HG03066 (cell line): ENCODE data around the gene KBTBD12.

Experiments
- ATAC-seq: cut with Tn5 transposase; IDR thresholded peaks from one replicate; pipeline ENCODE4 v1.9.1; 2021; ENCODE audit warnings: low read depth; ENCODE audit not compliant: unreplicated experiment

Gene KBTBD12

GRCh38 chr3:127984241-127984975 lies 69.4 kb downstream of the KBTBD12 start:
- ATAC-seq: no peak

GRCh38 chr3:127985216-127985615 lies 70.2 kb downstream of the KBTBD12 start:
- no peak for ATAC-seq

DNA sequence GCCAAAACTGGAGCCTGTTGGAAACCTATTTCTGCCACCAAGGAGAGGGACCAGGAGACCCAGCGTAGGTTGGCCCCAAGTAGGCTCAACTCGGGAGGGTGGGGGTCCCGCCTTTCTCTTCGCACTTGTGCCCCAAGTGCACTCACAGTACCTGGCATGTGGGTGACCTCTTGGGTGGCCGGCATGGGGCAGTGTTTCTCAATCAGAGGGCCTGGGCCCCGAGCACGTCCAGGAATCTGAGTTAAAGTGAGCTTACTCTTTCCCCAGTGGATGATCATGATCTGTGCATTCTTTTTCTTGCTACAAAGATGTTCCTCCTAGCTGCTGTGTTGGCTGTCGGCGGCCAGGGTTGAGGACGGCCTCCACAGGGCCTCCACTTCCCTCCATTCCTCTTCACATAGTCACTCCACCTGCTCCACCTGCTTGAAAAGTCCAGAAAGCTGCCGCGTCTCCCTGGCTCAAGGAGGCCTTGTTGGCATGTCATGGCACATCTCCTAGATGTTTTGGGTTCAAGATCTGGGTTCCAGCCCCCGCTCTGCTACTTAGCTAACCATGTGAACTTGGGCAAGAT lies 70.7 kb downstream of the KBTBD12 start:
- ATAC-seq: no peak

DNA sequence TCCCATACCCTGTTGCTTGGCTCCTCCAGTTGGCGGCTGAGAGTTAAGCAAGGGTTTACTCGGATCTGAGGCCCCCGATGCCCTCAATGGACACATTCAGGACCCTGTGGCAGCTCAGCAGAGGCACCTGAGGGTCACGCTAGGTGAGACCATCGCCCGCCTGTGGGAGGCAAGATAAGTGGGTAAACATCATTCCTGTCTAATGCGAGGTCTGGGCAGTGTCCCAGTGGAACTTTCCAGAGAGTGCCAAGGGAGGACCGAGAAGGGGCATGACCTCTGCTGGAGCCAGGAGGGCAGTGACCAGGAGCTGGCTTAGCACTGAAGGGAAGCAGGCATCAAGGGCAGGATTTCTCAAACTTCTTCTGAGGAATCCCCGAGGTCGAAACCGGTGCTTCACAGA lies 71.8 kb downstream of the KBTBD12 start:
- ATAC-seq: no peak

DNA sequence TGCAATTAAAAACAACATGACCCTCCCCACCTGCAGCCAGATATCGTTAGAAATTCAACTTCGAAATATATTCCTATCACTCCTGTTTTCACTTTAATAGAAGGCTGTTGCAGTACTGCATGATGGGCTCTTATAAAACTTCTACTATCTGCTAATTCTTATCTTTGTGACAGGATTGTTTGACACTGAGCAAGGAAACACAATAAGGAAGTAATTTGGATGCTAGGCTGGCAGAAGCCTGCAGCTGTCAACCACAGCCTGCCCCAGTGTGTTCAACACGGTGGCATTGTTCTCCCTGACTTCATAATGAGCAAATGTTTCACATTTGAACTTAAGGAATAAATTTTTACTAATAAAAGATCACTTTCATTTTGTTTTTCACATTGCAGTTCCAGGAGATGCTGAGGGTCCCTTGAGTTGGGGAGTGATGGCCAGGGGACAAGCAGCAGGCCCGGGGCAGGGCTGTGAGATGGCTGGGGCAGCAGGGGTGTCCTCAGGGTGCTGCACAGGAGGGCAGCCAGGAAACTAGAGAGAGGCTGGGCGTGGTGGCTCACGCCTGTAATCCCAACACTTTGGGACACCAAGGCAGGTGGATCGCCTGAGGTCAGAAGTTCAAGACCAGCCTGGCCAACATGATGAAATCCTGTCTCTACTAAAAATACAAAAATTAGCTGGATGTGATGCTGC lies 72.4 kb downstream of the KBTBD12 start:
- no peak for ATAC-seq

- ATAC-seq: no peak
These were observed 73.9 kb downstream of the KBTBD12 start for GRCh38 chr3:127988770-127989557.

DNA sequence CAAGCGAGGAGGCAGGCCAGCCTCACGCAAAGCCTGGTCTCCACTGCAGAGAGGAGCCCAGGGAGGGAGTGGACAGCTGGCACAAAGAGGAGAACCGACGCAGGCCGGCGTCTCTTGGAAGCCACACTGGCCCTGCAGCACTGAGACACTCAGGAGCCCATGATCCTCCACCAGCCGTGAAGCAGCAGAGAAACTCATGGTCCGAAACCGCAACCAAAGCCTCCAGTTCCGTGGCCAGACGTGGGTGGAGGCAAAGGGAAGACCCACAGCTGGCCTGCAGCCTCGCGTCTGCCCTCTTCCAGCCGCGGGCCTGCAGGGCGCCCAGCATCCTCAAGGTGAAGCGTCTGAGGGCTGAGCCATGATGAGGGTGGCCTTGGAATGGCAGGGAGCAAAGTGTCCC lies 75.0 kb downstream of the KBTBD12 start:
- ATAC-seq: no peak

GRCh38 chr3:127990461-127990860 lies 75.4 kb downstream of the KBTBD12 start:
- ATAC-seq: no peak

DNA sequence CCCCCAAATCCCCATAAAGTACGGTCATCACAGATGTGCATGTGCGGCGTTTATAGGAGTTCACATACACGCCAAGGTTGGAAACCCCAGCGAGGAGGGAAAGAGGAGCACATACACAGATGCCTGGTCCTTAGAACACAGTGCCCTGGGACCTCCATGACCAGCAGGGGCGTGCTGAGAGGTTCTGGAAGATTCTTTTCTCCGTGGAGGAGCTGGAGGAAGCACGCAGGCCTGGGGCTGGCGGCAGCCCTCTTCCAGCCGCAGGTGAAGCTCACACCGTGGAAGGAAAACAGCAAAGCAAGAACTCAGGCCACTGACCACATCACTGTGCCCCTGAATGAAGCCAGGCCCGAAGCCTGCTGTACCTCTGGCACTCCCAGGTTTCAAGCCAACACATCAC lies 76.2 kb downstream of the KBTBD12 start:
- no peak for ATAC-seq

- no peak for ATAC-seq
These were observed 76.6 kb downstream of the KBTBD12 start for GRCh38 chr3:127991681-127992080.

- ATAC-seq: no peak
These were observed 77.1 kb downstream of the KBTBD12 start for GRCh38 chr3:127992127-127992526.

GRCh38 chr3:127994011-127994410 lies 79.0 kb downstream of the KBTBD12 start:
- no peak for ATAC-seq

GRCh38 chr3:127997016-127997415 lies 82.0 kb downstream of the KBTBD12 start:
- ATAC-seq: no peak

GRCh38 chr3:127997961-127998360 lies 82.9 kb downstream of the KBTBD12 start:
- no peak for ATAC-seq

DNA sequence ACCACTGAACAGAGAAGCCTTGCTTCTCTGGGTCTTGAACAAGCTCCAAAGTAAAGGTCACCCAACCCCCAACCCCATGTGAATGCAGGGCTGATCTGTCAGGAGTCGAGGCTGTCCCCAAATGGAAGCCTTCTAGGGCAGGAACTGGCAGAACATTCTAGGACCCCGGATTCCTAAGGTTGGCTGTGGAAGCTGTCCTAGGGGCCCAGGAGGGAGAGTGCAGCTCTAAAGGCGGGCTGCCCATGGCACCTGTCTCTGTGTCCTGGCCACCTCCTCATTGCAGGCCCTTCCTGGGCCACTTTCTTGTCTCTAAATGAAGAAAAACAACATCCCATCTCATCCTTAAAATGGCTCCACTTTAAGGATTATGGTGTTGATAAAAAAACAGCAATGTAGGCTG lies 83.6 kb downstream of the KBTBD12 start:
- ATAC-seq: no peak

- ATAC-seq: no peak
These were observed 84.6 kb downstream of the KBTBD12 start for GRCh38 chr3:127999509-128000106.

DNA sequence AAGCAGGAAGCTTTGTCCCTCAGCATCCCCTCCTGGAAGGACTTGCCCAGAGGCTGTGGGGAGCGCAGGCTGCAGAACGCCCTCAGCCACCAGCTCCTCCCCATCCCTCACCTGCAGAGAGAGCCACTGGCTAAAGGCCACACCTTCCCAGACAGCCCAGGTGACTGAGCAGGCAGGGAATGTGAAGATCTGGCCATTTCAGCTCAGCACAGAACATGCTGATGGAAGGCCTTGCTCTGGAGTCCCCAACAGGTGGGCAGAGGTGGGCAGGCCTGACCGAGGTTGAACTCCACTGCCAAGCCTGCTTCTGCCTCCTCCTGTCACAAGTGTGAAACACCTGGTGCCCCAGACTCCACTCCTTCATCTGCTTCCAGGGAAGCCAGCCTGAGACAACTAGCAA lies 86.5 kb downstream of the KBTBD12 start:
- ATAC-seq: no peak

GRCh38 chr3:128004661-128005060 lies 89.6 kb downstream of the KBTBD12 start:
- no peak for ATAC-seq

GRCh38 chr3:128006061-128007032 lies 91.3 kb downstream of the KBTBD12 start:
- ATAC-seq: no peak

- ATAC-seq: no peak
These were observed 92.0 kb downstream of the KBTBD12 start for GRCh38 chr3:128007033-128007424.
